NCI-H2196 treated with DMSO at 0.1 percent for 48 hours (cell line): Measurements from ENCODE around the gene ANKRD22.

ENCODE experiments used
- DNase-seq: peaks from one replicate; lab custom pipeline; 2025; ENCODE audit not compliant: unreplicated experiment; lab: John Stamatoyannopoulos, UW

ANKRD22 gene

GRCh38 chr10:88879534-88880281 is 28.1 kb upstream of the ANKRD22 start, which contains the start of gene STAMBPL1:
Gene STAMBPL1 (plus strand): TSS chr10:88880245. CDS start chr10:88901709, 21,464 bp downstream.
- DNase-seq = no peak

GRCh38 chr10:88877298-88877697 is 25.7 kb upstream of the ANKRD22 start:
- no peak for DNase-seq

GRCh38 chr10:88875081-88875480 is 23.4 kb upstream of the ANKRD22 start:
- DNase-seq = no peak

GRCh38 chr10:88874281-88874680 is 22.6 kb upstream of the ANKRD22 start:
- no peak for DNase-seq

- no peak for DNase-seq
These were observed 22.1 kb upstream of the ANKRD22 start for GRCh38 chr10:88873757-88874156.

GRCh38 chr10:88870089-88870488 is 18.4 kb upstream of the ANKRD22 start:
- DNase-seq = no peak

GRCh38 chr10:88866454-88866853 is 14.8 kb upstream of the ANKRD22 start:
- DNase-seq = no peak

- no peak for DNase-seq
These were observed 13.7 kb upstream of the ANKRD22 start for GRCh38 chr10:88865281-88865876.

- no peak for DNase-seq
These were observed 9.4 kb upstream of the ANKRD22 start for GRCh38 chr10:88861036-88861435.

- DNase-seq = no peak
These were observed 6.8 kb upstream of the ANKRD22 start for GRCh38 chr10:88858491-88858890.

- no peak for DNase-seq
These were observed 6.2 kb upstream of the ANKRD22 start for GRCh38 chr10:88857831-88858230.

GRCh38 chr10:88854684-88855083 is 3.0 kb upstream of the ANKRD22 start:
- no peak for DNase-seq

GRCh38 chr10:88853155-88853881 is 1.7 kb upstream of the ANKRD22 start:
- DNase-seq = no peak

GRCh38 chr10:88852327-88852726 is 683 bp upstream of the ANKRD22 start:
- no peak for DNase-seq

- no peak for DNase-seq
These were observed 932 bp downstream of the ANKRD22 start for GRCh38 chr10:88850712-88851111.

- no peak for DNase-seq
These were observed 2.4 kb downstream of the ANKRD22 start for GRCh38 chr10:88849234-88849633.

- DNase-seq = no peak
These were observed 3.1 kb downstream of the ANKRD22 start for GRCh38 chr10:88848499-88848898.

GRCh38 chr10:88843171-88843570 is 8.5 kb downstream of the ANKRD22 start:
- DNase-seq = no peak

- DNase-seq = no peak
These were observed 10.1 kb downstream of the ANKRD22 start for GRCh38 chr10:88841316-88842111.

GRCh38 chr10:88840881-88841280 is 10.8 kb downstream of the ANKRD22 start:
- DNase-seq = no peak

GRCh38 chr10:88840104-88840503 is 11.5 kb downstream of the ANKRD22 start:
- no peak for DNase-seq
